HG03103 (cell line): Measurements from ENCODE around the gene ZNF571.

Experiments used
- ATAC-seq: cut with Tn5 transposase; IDR thresholded peaks from one replicate; pipeline ENCODE4 v1.9.1; 2021; ENCODE audit warnings: low read depth; ENCODE audit not compliant: unreplicated experiment

Gene ZNF571

GRCh38 chr19:37594304-37594981 lies at the start of gene ZNF571, which contains the start of gene ZNF540:
Gene ZNF571, minus strand, starts transcription at chr19:37594792. Its CDS starts 8,116 bp downstream, at chr19:37586676.
Gene ZNF540, plus strand, starts transcription at chr19:37594876. Its CDS starts 3,572 bp downstream, at chr19:37598448.
- peak; percentile 96 for ATAC-seq

- no peak for ATAC-seq
These were observed 40.8 kb upstream of the ZNF571 start for GRCh38 chr19:37635076-37636056.

GRCh38 chr19:37594982-37595382 lies 390 bp upstream of the ZNF571 start:
- ATAC-seq = peak; percentile 25

GRCh38 chr19:37593996-37594303 lies 642 bp downstream of the ZNF571 start:
- ATAC-seq = no peak

GRCh38 chr19:37583340-37583739 lies 11.3 kb downstream of the ZNF571 start:
- ATAC-seq = no peak

GRCh38 chr19:37572203-37572602 lies 22.4 kb downstream of the ZNF571 start:
- no peak for ATAC-seq

- no peak for ATAC-seq
These were observed 29.3 kb downstream of the ZNF571 start for GRCh38 chr19:37565370-37565669.

GRCh38 chr19:37564624-37565369 lies 29.8 kb downstream of the ZNF571 start:
- ATAC-seq = no peak

- no peak for ATAC-seq
These were observed 31.1 kb downstream of the ZNF571 start for GRCh38 chr19:37563518-37563917.

GRCh38 chr19:37551129-37551993 lies 43.2 kb downstream of the ZNF571 start:
- ATAC-seq = no peak

- no peak for ATAC-seq
These were observed 57.1 kb downstream of the ZNF571 start for GRCh38 chr19:37537391-37537947.

GRCh38 chr19:37519890-37520289 lies 74.7 kb downstream of the ZNF571 start:
- ATAC-seq = no peak
